NCI-H187 (cell line): ENCODE results near the gene VIPR2.

ENCODE experiments used
- DNase-seq, 2 experiments: peaks; one replicate each; lab custom pipeline; 2025; lab: John Stamatoyannopoulos, UW

Gene VIPR2

DNA sequence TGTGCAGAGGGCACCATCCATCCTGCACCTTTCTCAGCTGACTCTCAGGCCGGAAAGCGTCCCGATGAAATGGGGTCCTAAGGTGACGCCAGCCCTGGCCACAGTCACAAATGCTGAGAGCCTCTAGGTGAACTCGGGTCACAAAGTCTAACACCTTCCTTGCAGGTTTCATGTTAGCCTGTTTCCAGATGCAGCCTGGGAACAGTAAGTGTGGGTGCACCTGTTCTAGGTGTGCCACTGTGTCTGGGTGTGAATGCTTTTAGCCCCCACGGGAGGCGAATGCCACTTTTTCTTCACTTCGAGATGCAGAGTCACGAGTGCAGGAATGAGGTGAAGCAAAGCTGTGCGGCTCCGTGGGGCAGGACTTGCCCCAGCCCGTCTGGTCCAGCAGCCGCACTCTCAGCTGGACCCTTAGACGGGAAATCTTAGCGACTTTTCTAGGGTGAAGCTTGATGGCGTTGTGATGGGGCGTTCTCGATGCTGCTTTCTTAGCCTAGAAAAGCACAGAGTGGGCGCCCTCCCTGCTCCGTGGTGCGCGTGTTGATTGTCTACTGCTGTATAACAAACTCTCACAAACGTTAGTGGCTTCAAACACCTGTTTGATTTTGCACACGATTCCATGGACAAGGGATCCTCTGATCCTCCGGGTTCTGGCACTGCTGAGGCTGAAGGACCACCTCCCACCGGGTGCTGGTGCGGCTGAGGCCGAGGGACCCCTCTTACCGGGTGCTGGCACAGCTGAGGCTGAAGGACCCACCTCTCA lies 13.6 kb upstream of the VIPR2 start:
- no peak for DNase-seq

DNA sequence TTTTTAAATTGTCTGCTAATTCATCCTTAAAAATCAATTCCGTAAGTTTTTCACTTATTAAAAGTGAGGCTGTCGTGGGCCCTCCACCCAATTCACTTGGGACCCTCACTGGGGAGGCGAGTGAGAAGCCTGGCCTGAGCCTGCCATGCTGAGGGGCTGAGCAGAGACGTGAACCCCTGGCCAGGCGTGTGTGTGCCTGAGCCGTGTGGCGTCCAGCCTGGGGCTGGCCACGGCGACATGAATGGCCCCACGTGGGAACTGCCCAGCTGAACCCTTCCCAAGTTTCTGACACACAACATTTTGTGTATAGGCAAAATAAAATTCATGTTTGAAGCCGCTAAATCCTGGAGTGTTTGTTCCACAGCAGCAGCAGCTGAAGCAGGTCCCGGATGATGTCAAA lies 13.0 kb upstream of the VIPR2 start:
- DNase-seq: no peak

GRCh38 chr7:159156436-159157245 lies 12.0 kb upstream of the VIPR2 start:
- DNase-seq: no peak

GRCh38 chr7:159155410-159155809 lies 10.7 kb upstream of the VIPR2 start:
- DNase-seq: no peak

DNA sequence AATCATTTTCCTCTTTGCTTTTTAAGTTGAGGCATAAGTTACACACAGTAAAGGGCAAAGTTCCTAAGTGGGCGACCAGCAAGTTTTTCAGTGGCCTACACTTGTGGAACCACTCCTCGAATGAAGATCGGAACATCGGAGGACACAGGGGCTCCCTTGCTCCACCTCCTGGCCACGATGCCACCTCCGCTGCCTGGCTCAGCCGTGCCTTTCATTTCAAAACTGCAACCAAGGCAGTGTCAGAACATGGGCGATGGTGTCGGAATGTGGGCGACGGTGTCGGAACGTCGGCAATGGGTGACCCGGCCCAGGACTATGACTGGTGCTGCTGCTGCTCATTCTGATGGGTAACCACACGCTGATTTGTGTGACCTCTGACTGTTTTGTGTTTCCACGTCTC lies 9.6 kb upstream of the VIPR2 start:
- DNase-seq: no peak

GRCh38 chr7:159153511-159153910 lies 8.8 kb upstream of the VIPR2 start:
- DNase-seq: no peak

GRCh38 chr7:159152816-159153215 lies 8.1 kb upstream of the VIPR2 start:
- no peak for DNase-seq

GRCh38 chr7:159151231-159151630 lies 6.6 kb upstream of the VIPR2 start:
- DNase-seq: no peak

GRCh38 chr7:159149488-159149887 lies 4.8 kb upstream of the VIPR2 start:
- no peak for DNase-seq

- no peak for DNase-seq
Observed at GRCh38 chr7:159148430-159149395, 4.0 kb upstream of the VIPR2 start.

DNA sequence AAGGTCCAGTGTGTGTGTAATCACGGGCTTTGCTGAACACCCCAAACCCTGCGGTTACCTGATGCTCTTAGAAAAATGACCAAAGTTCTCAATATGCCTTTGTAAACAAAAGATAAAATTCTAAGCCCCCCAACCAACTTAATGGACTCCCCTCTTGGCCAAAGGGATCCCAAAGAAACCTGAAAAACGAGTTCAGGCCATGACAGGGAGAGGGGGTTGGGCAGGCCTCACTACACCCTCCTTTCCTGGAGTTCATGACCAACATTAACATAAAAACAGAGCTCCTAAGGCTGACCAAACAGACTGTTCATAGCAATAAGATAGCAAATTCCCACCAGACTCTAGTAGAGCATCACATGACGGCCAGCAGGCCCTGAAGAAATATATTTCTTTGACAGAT lies 3.0 kb upstream of the VIPR2 start:
- no peak for DNase-seq

DNA sequence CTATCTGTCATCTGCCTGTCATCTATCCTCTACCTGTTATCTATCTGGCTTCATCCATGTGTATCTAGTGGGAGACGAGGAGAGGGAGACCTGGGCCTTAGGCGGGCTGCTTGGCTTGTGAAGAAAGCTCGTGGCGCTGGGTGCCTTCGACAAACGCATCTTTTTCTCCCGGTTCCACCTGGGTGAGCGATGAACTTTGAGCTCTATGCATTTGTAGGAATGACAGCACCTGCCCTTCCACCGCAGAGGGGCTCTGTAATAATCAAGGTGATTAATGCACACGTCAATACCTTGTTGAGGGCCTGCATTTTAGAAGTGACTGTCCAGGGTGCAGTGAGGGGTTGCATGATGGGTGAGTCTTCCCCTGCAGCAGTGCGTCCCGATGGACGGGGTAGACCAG lies 2.6 kb upstream of the VIPR2 start:
- no peak for DNase-seq

- no peak for DNase-seq
Observed at GRCh38 chr7:159146084-159146858, 1.6 kb upstream of the VIPR2 start.

GRCh38 chr7:159145490-159145855 lies 806 bp upstream of the VIPR2 start:
- no peak for DNase-seq

DNA sequence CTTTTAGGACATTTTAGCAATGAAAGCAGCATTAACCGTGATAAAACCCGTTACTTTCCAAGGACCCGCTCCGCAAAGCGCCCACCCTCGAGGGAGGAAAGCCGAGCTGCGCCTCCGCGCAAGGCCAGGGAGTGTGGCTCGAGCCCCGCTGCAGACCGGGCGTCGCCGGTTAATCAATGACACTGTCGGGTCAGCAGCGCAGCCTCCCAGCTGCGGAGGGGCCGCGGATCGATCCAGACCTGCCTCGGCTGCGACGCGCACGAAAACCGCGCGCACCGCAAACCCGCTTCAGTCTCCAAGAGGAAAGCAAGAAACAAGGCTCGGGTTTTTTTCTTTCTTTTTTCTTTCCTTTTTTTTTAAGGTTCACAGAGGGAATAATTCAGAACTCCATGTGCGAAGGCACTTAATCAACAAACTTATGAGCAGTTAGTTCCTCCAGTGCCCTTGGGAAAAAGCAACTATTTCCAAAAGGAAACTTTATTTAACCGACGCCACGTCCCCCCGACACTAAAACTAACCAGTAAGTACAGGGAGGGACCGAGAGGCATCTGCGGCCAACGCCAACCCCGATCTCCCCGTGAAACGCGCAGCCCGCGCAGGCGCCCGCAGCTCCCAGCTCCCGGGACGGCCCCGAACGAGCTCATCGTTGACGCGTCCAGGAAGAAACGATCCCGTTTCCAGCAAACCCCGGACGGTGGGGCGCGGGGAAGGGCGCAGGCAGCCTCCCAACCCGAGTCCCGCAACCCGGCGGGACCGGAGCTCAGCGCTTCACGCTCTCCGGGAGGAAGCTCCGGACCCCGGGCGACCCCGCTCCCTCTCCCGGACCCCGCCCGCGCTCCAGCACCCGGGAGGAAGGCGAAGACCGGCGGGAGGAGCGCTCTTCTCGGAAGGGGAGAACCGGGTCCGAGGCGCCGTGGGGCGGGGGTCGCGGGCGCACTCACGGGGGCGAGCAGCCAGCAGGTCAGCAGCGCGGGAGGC lies 598 bp downstream of the VIPR2 start:
- no peak for DNase-seq

- DNase-seq: no peak
Observed at GRCh38 chr7:159142730-159143129, 1.9 kb downstream of the VIPR2 start.

DNA sequence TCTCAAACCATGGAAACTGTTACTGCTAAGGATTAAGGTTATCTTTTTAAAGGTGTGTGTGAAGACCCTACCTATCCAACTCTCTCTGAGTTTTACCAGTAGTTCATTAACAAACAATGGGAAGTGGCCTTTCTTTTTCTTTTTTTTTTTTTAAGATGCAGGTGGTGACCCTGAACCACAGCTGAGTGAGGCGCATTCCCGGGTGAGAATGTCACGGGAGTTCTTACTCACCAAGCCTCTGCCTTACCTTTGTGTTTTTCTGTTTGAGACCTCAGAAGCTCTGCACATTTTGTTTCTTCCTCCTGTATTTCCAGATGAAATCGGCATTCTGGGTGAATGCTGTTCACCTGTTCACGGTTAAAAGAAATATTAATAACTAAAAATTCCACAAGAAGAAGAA lies 2.5 kb downstream of the VIPR2 start:
- DNase-seq: no peak

- DNase-seq: no peak
Observed at GRCh38 chr7:159141660-159142059, 3.0 kb downstream of the VIPR2 start.

DNA sequence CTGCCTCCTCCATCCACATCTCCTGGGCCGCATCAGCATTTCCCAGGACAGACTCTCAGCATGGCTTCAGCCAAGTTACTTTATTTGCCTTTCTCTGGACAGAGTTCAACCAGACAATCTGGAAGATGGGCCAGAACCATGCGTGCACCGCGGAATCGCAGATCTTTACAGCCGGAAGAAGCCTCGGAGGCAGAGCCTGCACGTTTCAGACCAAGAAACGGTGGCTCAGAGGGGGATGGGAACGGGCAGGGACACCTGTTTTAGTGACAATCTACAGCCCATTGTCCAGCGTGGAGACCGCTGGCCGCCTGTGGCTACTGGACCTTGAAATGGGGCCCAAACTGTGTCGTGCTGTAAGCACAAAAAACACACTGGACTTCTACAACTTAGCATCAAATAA lies 3.5 kb downstream of the VIPR2 start:
- no peak for DNase-seq

GRCh38 chr7:159140170-159140910 lies 4.3 kb downstream of the VIPR2 start:
- no peak for DNase-seq
